Measurements from ENCODE around the gene A2M. TPM values are rescaled to one million over a fixed set of nuclear protein-coding genes. Genes with fewer than 3 reads are reported as not detected.

A2M gene
- total and polyA plus RNA-seq, 2 donors (not counting 3 experiments of a cell fraction or from before 2014, with no cell fraction given): 11.5 to 16.9 TPM

- ChIA-PET POLR2A (no interaction called here), CTCF (interaction anchor here (1.2 to 1.5 kb wide), 2 partner anchors 175 to 540 kb away, joined by 3 read pairs; no protein-coding TSS in a partner anchor)
- no peak for DNase-seq (ENCODE audit: low read depth, low spot score)
- no peaks in the 10 kb centered on the region for H3K36me3 ChIP-seq (ENCODE audit: control insufficient read depth in 2 of 2, extremely low read depth in 1 of 2, insufficient read depth in 2 of 2, low read length in 2 of 2)
- FAIRE-seq: no peak
- BruUV-seq (replicated peaks): no TSS peak
- no peak overlapping the region for H3K4me3 ChIP-seq (replicated peaks in 1 of 3; ENCODE audit: insufficient read depth in 1 of 3, low read depth in 1 of 3, low read length in 3 of 3)
- TF ChIP-seq POLR2AphosphoS5 (IDR thresholded peaks at IDR 0.05; ENCODE audit: insufficient read depth, low read depth, low read length) (no peak), EZH2 (IDR thresholded peaks at IDR 0.05; ENCODE audit: borderline replicate concordance, low read depth, low read length, severe bottlenecking) (no peak), GATA2 (IDR thresholded peaks at IDR 0.05; ENCODE audit: insufficient read depth, insufficient read length, low read depth, low read length) (no peak), JUN (IDR thresholded peaks at IDR 0.05; ENCODE audit: borderline replicate concordance, insufficient read depth, insufficient read length, low read depth) (no peak), MYC (IDR thresholded peaks at IDR 0.05; ENCODE audit: low read depth, low read length) (no peak), POLR2A (IDR thresholded peaks at IDR 0.05; ENCODE audit: low read depth, low read length) (no peak), FOS (IDR thresholded peaks at IDR 0.05; ENCODE audit: borderline replicate concordance, insufficient read depth, low read length) (no peak)
- TF ChIP-seq, protein P1, sequence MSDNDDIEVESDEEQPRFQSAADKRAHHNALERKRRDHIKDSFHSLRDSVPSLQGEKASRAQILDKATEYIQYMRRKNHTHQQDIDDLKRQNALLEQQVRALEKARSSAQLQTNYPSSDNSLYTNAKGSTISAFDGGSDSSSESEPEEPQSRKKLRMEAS (IDR thresholded peaks at IDR 0.05; ENCODE audit: insufficient read depth, insufficient read length): no peak
- TF ChIP-seq, protein P2, sequence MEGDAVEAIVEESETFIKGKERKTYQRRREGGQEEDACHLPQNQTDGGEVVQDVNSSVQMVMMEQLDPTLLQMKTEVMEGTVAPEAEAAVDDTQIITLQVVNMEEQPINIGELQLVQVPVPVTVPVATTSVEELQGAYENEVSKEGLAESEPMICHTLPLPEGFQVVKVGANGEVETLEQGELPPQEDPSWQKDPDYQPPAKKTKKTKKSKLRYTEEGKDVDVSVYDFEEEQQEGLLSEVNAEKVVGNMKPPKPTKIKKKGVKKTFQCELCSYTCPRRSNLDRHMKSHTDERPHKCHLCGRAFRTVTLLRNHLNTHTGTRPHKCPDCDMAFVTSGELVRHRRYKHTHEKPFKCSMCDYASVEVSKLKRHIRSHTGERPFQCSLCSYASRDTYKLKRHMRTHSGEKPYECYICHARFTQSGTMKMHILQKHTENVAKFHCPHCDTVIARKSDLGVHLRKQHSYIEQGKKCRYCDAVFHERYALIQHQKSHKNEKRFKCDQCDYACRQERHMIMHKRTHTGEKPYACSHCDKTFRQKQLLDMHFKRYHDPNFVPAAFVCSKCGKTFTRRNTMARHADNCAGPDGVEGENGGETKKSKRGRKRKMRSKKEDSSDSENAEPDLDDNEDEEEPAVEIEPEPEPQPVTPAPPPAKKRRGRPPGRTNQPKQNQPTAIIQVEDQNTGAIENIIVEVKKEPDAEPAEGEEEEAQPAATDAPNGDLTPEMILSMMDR (IDR thresholded peaks at IDR 0.05; ENCODE audit: extremely low read depth in 1 of 2, insufficient read depth in 1 of 2, low read depth in 1 of 2, low read length in 2 of 2): no peak
- no peak overlapping the region for H3K4me2 ChIP-seq (ENCODE audit: insufficient read depth, low read length)
- no peak overlapping the region for H2AFZ ChIP-seq (ENCODE audit: low read depth, low read length)
- no peaks in the 10 kb centered on the region for H3K4me1 ChIP-seq (ENCODE audit: control insufficient read depth, extremely low read depth, insufficient read depth, low read length)
- no peak overlapping the region for H3K27ac ChIP-seq (ENCODE audit: insufficient read depth, low read depth, low read length)
- no peak overlapping the region for H3K9ac ChIP-seq (replicated peaks; ENCODE audit: extremely low read depth, insufficient read depth, low read length)
- H3K27me3 ChIP-seq (ENCODE audit: control insufficient read depth in 2 of 2, insufficient read depth in 2 of 2, low read length in 2 of 2): peaks cover 0 to 8% of the 10 kb centered on the region in 2 experiments
- peaks cover 2% of the 10 kb centered on the region for H3K9me1 ChIP-seq (replicated peaks; ENCODE audit: control insufficient read depth, extremely low read depth, insufficient read depth, low read length)
- dilution Hi-C loops (cut with MboI; ENCODE audit: extremely low pct_ligation_motif_present, low sequenced_read_pairs) (no loop called here), intact Hi-C loops (cut with micrococcal nuclease) (no loop called here)
- H3K9me3 ChIP-seq (replicated peaks; ENCODE audit: control insufficient read depth, insufficient read depth, low read length): no peaks in the 10 kb centered on the region
- H4K20me1 ChIP-seq (replicated peaks; ENCODE audit: control insufficient read depth, extremely low read depth, insufficient read depth, low read length): no peaks in the 10 kb centered on the region
- no peaks in the 10 kb centered on the region for H3K79me2 ChIP-seq (ENCODE audit: control insufficient read depth, insufficient read depth, low read length)
Observed at GRCh38 chr12:9083793-9084192, 31.9 kb downstream of the A2M start.
